ENCODE data around the gene IMPDH1.
"Not testable (repeated sequence)": the region's sequence is repeated elsewhere in the genome, so short reads cannot be mapped to it uniquely, and the experiment has no call there.

IMPDH1 gene

DNA sequence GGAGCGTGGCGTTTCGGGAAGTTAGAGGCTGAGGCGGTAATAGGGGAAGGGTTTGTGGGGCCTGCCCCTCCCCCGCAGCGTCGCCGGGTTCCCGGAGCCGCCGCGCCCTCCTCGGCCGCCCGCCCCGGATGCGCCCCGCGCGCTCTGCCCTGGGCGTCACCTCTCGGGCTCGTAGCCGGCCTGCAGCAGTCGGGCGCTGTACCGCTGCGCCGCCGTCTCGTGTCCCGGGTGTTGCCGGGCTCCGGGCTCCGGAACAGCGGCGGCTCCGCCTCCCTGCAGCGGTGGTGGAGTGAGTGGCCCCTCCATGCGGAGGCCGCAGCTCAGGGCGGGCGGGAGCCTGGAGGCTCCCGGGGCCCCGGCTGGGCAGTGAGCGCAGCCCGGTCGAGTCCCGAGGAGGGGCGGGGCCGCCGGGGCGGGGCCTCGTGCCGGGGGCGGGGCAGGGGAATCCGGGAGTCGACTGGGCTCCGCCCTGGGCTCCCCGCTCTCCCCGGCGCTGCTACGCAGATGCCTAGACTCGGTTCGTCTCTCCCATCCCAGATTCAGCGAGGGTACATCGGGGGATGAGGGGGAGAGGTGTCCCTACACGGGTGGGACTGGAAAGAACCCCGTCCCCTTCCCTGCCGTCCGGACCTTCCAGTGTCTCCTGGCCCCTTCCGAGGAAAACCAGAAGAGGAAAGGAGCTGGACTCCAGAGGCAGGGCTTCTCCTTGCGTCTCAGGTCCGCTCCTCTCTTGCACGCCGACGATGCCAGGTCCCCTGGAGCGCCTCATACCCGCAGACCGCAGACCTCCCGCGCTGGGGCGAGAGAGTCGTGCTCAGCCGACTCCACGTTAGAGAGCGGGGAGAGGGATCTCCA lies at the start of gene IMPDH1:
TSS of gene IMPDH1 (minus strand) at position 387 of the 855 bp plus-strand sequence. CDS start at position 306, 81 bp downstream.
- DNase-seq (ENCODE audit: low read depth), result peak; percentile 57

- DNase-seq (ENCODE audit: low read depth), result peak; percentile 60
These were observed 49.7 kb upstream of the IMPDH1 start for GRCh38 chr7:128459394-128459878.

GRCh38 chr7:128458956-128459355 lies 49.2 kb upstream of the IMPDH1 start:
- DNase-seq (ENCODE audit: low read depth), result no peak

DNA sequence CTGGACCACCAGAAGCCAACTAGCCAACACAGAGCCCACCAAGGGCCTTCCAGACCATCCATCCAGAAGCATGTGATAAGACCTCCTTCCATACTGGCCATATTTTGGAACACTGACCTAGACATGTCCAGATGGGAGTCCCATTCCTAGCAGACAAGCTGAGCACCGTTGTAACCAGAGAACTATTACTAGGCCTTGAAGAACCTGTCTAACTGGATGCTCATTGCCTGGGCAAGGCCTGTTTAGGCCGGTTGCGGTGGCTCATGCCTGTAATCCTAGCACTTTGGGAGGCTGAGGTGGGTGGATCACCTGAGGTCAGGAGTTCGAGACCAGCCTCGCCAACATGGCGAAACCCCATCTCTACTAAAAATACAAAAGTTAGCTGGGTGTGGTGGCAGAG lies 47.6 kb upstream of the IMPDH1 start:
- DNase-seq (ENCODE audit: low read depth), result not testable (repeated sequence)

DNA sequence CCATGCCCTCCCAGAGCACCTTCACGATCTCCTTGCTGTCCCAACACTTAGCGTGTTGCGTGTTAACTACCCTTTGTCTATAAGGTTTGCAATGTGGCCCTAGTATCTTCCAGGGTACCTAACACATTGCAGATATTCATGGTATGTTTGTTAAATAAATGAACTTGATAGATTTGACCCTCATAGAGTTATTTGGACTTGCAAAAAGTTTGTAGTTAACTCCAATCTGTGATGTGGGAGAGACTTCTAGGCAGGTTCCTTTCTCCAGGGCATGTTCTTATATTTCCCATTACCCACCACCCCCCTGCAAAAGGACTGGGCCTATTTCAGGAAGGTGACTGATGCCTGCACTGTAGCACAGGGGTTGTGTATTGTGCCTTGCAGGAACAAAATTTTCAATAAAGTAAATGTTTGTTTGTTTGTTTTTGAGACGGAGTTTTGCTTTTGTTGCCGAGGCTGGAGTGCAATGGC lies 46.5 kb upstream of the IMPDH1 start:
- no peak for DNase-seq (ENCODE audit: low read depth)

- peak; percentile 88 for DNase-seq (ENCODE audit: low read depth)
These were observed 45.9 kb upstream of the IMPDH1 start, which contains the start of gene HILPDA for GRCh38 chr7:128455543-128456254. HILPDA (plus strand) TSS chr7:128455878; CDS start chr7:128457269, 1,391 bp downstream.

DNA sequence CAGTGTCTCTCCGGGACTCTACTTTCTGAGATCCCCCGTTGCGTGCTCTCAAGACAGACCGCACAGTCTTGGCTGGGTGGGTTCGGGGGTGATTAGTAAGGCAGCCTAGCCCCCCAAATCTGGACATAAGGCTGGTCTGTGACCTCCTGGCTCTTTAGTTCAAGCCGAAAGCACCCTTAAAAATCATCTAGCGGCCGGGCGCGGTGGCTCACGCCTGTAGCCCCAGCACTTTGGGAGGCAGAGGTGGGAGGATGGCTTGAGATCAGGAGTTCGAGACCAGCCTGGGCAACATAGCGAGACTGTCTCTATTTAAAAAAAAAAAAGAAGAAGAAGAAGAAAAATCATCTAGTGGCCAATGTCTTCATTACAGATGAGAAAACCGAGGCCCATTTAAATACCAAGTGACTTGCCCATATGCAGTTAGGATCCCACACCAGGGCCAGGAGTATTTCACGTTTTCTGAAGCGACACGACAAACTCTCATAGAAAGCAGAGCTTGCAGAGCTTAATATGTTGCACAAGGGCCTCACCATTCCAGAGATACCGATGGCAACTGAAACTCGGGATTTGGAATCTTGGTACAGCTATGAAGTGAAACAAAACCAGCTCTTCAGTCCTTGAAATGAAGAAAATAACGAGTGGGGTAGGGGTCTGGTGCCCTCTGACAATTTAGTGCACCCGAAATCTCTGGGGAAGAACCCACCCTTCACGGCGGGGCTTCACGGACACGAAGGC lies 45.2 kb upstream of the IMPDH1 start:
- DNase-seq (ENCODE audit: low read depth), result no peak

DNA sequence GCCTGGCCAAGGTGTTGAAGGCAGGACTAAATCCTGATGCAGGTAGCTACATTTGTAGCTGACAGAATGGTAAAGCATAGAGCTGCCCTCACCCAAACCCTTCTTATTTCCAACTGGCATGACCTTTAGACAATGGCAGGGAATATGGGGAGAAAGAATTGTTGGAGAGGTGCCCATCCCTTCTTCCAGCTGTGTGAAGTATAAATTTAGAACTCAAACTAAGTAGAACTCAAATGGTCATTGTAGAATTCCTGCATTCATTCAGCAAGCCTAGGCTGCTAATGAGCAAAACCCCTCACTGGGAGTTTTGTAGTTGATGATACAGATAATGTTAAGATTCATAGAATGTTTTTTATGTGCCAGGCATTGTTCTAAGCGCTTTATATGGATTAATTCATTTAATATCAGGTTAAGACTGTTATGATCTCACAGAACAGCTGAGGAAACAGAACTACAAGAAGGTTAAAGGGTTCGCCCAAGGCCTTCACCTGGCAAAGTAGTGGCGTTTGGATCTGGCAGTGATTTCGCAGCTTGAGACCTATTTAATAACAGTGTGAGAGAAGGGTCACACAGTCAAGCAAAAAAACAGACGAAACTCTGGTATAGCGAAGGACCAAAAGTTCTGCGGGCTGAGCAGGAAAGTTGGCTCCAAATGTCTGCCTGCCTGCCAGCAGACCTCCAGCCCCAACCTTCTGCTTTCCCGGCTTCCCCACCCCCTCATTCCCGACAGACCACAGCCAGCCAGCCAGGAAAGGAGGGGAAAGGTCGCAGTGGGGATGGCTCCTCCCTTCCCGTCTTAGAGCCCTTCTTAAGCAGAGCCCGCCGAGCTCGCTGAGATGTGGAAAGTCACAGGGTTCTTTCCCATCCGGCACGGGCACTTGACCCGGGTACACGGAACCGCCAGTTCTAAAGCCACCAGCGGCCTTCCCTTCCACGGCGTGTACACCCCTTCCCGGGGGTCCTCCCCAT lies 44.3 kb upstream of the IMPDH1 start:
- DNase-seq (ENCODE audit: low read depth), result peak; percentile 87

DNA sequence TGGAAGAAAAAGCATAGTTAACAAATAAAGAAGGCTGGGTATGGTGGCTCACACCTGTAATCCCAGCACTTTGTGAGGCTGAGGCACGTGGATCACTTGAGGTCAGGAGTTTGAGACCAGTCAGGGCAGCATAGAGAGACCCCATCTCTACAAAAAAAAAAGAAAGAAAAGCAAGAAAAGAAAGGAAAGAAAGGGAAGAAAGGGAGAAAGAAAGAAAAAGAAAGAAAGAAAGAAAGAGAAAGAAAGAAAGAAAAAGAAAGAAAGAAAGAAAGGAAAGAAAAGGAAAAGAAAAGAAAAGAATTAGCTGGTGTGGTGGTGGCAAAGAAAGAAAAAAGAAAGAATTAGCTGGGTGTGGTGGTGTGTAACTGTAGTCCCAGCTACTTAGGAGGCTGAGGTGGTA lies 42.8 kb upstream of the IMPDH1 start:
- no peak for DNase-seq (ENCODE audit: low read depth)

- DNase-seq (ENCODE audit: low read depth), result no peak
These were observed 41.1 kb upstream of the IMPDH1 start for GRCh38 chr7:128450913-128451312.

GRCh38 chr7:128450409-128450808 lies 40.6 kb upstream of the IMPDH1 start:
- DNase-seq (ENCODE audit: low read depth), result no peak

GRCh38 chr7:128448751-128449302 lies 39.0 kb upstream of the IMPDH1 start:
- DNase-seq (ENCODE audit: low read depth), result no peak

DNA sequence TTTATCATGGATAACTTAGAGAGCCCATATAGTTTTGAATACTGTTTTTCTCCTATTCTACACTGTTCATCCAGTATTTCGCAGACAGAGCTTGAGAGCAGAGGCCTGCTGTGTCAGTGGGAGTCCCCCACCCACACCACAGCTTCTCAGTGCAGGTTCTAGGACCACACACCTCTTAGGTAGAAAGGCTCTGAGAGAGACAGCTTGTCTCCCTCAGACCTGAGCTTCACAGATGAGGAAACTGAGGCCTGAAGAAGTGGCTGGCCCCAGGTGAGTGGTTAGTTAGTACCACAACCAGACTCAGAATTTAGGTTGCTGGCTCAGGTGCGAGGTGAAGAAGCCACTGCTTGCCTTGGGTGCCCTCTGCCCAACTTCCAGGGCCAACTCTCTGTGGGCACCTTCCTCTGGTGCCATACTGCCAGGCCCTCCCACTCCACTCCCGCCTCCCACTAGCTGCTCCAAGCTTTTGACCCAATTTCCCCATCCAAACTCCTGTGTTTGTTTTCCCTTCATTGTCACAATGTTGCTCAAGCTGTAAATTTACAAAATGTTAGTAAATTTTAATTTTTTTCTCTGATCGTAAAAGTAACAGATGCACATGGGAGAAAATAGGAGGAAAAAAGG lies 38.3 kb upstream of the IMPDH1 start:
- DNase-seq (ENCODE audit: low read depth), result no peak

GRCh38 chr7:128446306-128446705 lies 36.5 kb upstream of the IMPDH1 start:
- DNase-seq (ENCODE audit: low read depth), result no peak

DNA sequence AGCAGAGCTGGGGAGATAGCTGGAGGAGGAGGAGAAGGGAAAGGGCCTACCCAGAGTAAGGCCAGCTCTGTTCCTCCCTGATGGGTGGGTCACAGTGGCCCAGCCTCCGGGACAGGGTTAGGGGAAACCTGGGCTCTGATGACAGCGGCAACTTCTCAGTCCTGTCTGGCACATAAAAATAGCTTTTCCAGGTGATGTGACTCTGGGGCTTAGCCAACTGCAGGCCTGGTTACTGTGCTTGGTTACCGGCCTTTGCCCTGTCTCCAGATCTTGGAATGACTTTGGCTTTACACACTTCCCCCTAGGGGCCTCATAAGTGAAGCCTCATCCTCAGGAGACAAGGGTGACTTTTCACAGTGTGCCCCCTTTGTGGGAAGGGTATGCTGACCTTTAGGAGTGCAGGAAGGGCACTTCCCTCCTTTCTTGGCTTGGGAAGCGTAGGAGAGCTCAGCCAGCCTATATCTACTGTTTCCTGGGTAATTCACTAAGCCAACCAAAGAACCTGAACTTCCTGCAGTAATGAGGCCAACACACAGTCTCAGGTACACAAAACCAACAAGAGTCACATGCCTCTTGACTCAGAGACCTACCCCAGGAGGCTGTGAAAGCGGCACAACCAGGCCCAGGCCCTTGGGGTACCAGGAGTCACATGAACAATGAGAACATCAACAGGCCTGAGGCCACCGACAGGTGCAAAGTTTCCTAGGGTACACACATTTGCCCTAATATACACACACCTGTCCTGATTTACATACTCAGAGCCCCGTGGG lies 34.2 kb upstream of the IMPDH1 start:
- no peak for DNase-seq (ENCODE audit: low read depth)

DNA sequence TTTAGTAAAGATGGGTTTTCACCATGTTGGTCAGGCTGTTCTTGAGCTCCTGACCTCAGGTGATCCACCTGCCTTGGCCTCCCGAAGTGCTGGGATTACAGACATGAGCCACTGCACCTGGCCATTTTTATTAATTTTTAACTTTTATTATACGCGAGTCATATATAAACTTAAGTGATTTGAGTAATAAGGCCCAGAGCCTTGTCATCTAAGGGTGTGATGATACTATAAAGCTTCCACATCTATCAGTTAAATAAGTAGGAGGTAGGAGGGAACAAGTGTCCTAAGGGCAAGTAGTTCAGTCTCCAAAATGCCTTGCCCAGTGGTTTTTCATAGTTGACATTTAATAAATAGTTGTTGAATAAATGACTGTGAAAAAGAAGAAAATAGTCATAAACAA lies 32.6 kb upstream of the IMPDH1 start:
- DNase-seq (ENCODE audit: low read depth), result no peak

- DNase-seq (ENCODE audit: low read depth), result no peak
These were observed 27.9 kb upstream of the IMPDH1 start for GRCh38 chr7:128437426-128438332.

DNA sequence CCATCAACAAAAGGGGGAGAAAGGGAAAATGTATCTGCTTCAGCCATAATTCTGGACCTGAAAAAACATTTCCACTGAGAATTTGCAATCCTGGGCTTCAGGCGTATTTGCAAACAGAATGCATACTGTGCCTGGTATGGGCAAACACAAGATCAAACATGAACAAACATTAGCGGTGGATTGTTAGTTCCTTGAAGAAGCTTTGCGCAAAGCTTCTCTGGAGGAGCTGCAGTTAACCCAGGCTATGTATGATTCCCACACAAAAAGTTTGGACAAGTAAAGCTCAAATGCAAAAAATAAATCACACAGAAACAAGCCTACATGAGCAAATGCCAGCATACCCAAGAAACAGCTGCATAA lies 25.5 kb upstream of the IMPDH1 start:
- DNase-seq (ENCODE audit: low read depth), result no peak

Data from fibroblast of the conjunctiva (primary cell).